ENCODE data around the gene GOLPH3L.
"Not testable (repeated sequence)": the region's sequence is repeated elsewhere in the genome, so short reads cannot be mapped to it uniquely, and the experiment has no call there.

Gene GOLPH3L

DNA sequence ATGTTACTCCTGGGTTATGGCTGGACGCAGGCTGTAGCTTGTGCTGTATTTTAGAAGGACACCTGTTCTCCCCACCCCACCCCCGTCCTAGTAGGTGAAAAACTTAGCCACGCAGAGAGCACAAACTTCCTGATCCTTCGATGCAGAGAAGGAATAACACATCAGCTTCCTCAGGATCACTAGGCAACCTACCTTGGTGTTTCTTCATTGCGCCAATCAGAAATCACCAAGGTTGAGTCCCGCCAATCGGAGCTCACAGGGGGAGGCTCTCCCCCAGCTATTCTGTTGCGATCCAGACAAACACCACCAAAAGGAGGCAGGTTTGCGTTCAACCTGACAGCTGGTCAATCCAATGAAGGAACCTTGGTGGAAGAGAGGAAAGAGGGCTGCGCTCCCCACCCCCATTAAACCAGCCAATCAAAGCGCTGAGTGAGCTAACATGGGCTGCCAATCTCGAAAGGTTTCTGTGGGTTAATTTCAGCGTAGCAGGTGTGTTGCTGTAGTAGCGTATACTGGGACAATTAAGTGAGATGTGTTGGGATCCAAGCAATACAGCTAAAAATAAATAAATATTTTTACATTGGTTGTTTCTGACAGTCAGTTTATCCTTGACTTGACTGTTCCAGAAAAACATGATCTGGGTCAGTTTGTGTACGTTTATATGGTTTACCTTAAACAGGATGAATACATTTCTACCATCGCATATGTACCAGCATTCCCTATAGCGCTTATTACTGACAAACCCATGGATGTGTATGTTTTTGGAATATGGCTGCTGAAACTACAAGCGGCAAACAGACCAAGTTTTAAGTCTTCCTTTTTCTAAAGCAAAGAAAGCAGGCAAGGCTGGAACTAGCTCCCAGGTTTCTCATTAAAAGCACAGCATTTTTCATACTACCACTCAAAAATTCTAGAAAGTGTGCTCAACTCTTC lies at the start of gene GOLPH3L:
Gene GOLPH3L, minus strand, starts transcription at position 160 of the 933 bp plus-strand sequence. CDS start 2,316 bp downstream, outside the sequence.
- DNase-seq = peak; percentile 99

DNA sequence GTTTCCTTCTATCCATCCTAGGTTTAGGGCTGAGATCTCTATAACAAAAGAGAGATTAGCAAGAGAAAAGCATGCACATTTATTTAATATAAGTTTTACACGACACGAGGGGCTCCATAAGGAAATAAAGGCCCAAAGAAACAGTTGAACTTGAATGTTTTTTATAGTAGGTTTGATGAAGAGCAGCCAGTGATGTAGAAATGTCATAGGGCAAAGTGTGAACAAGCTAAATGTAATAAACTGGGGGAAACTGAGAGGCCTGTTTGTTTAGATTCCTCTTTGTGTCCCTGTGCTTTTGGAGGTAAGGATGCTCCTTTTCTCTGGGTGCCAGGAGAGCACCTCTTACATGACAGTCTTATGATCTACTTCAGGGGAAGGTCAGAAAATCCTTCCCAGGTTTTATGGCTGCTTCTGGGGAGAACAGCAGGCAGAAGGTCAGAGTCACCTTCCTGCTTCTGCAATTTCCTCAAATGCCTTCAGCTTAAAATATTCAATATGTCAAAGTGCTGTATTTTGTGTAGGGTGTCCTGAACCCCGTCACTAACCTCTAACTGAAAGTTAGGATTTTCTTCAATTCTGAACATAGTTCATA lies 33.3 kb upstream of the GOLPH3L start:
- DNase-seq = no peak

DNA sequence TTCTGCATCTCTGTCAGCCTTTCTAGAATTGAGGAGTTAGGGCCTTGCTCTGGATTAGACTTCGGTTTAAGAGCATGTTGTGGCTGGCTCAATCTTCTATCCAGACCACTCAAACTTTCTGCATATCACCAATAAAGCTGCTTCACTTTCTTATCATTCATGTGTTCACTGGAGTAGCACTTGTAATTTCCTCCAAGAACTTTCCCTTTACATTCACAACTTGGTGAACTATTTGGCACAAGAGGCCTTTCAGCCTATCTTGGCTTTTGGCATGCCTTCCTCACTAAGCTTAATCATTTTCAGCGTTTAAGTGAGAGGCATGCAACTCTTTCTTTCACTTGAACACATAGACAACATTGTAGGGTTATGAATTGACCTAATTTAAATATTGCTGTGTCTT lies 27.4 kb upstream of the GOLPH3L start:
- no peak for DNase-seq

DNA sequence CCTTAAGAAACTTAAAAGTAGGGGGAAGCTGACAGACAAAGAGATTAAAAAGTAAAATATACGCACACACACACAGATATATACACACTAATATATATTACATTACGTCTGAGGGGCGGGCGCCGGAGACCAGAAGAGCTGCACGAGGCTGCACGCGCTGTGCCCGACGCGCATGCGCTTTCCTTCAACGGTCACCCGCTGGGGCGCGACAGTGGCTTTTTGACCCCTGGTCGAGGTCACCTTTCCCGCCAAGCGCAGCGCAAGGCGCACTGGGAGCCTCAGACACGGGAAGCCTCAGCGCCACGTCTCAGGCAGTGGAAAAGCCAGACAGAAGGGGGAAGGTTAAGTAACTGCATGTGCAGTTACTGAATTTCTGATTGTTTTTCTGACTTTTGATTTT lies 23.7 kb upstream of the GOLPH3L start, which contains the start of gene HORMAD1:
Gene HORMAD1, minus strand, starts transcription at position 193 of the 400 bp plus-strand sequence. CDS start 1,390 bp downstream, outside the sequence.
- DNase-seq = no peak

DNA sequence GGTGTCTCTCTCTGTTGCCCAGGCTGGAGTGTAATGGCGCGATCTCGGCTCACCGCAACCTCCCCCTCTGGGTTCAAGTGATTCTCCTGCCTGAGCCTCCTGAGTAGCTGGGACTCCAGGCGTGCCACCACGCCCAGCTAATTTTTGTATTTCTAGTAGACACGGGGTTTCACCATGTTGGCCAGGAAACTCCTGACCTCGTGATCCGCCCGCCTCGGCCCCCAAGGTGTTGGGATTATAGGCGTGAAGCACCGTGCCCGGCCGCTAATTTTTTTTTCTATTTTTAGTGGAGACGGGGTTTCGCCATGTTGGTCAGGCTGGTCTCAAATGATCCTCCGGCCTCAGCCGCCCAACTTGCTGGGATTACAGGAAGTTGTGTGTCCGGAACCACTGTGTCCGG lies 23.1 kb upstream of the GOLPH3L start:
- no peak for DNase-seq

DNA sequence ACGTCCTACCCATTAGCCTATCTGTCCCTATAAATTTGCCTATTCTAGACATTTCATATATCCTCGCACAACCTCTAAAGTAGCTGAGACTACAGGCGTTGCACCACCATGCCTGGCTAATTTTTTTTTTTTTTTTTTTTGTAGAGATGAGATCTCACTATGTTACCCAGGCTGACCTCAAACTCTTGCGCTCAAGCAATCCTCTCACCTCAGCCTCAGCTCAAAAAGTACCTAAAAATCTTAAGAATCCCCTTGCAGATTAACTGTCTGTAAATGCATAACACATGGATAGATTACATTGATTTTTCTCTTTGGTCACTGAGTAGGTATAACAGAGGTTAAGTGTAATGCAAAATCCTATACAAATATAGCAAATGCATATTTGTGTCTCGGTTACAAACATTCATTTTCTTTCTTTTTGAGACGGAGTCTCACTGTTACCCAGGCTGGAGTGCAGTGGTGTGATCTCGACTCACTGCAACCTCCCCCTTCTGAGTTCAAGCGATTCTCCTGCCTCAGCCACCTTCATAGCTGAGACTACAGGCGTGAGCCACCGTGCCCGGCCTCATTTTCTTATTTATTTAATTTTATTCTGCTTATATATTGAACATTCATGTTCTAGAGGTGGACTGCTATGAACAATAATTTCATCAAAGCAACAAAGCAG lies 21.4 kb upstream of the GOLPH3L start:
- no peak for DNase-seq

DNA sequence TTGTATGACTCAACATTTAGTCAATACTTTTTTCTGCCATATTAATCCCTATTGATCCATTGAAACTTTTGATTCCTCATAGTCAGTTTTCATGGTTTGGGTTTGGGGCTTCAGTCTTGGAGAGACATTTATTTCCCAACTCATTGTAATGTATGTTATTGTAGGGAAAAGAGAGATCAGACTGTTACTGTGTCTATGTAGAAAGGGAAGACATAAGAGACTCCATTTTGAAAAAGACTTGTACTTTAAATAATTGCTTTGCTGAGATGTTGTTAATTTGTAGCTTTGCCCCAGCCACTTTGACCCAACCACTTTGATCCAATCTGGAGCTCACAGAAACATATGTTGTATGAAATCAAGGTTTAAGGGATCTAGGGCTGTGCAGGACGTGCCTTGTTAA lies 12.1 kb upstream of the GOLPH3L start:
- DNase-seq = not testable (repeated sequence)

DNA sequence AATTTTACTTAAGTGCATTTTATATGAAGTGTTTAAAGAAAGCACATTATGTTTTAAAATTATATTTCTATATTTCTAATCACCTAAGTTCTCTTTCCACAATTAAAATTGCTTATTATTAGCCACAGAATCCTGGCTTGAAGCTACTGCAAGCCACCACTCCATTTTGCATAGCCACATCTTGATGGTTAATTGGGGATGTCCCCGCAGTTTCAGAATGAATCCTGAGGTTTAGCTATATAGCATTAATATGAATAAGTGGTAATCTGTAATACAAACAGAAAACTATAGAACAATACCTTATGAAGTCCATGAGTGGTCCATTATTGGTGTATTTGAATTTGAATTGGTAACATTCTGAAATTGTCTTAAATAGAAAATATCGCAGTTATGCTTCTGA lies 11.6 kb upstream of the GOLPH3L start:
- DNase-seq = no peak

DNA sequence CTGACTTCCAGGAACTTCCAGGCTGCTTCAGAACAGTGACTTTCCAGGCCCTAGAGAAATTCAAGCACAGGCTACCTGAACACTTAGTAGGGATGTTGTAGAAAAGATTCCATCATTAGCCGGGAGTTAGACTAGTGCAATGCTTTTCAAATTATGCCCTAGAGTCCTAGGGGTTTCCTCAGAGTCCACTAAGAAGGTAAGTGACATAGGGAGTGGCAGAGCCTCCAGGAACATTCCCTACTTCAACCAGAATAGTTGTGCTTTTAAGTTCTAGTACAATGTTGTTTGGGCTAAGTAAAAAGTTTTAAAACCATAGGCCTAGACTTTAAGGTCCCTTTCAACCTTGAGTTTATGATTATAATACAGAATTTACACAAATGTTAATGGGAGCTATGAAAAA lies 9.1 kb upstream of the GOLPH3L start:
- DNase-seq = no peak

DNA sequence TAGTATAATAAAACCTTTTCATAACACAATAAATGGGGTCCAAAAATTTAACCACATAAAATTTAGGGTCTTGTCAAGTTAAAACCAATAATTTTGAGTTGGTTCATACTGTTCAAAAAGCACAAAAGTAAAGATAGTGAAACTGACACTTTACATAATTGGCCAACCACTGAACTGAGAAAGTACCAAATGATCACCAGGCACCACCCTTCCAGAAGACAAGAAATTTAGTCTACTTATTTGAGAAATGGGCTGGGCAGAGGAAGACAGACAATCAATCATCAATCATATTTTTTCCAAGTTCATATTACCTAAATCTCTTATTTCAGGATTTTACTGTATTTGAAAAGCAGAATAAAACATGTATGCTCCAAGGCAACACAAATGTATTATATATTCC lies 6.5 kb upstream of the GOLPH3L start:
- DNase-seq = no peak

DNA sequence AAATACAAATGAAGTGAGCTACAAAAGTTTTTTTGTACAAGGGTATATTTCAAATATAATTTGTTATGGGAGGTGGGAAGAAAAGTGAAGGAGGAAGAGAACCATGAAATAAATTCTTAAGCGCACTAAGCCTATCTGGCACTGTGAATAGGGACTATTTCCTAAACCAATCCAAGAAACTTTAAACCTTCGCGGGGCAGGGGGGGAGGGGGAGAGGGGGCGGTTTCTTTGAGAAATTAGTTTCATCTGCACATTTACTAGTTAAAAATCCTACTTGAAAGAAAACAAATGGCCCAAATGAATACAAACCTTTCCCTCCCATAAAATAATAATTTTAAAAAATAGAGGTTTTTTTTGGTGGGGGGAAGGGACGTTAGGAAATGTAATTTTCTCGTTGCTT lies 364 bp downstream of the GOLPH3L start:
- DNase-seq = no peak

DNA sequence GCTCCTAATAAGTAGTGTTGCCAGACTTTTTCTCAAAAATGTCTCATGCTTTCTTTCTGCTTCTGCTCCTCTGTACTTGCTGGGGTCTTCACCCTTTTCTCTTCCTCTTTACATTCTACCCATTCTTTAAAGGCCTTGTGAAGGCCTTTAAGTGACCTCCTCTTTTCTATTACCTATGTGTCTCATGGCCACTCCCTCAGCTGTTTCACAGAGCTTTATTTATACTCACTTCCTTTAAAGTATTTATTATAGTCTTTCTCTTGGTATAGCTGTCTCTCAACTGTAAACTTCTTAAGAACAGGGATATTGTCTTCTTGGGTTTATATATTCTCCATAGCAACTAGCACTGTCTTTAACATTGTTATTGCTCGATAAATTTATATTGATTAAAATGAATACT lies 792 bp downstream of the GOLPH3L start:
- no peak for DNase-seq

DNA sequence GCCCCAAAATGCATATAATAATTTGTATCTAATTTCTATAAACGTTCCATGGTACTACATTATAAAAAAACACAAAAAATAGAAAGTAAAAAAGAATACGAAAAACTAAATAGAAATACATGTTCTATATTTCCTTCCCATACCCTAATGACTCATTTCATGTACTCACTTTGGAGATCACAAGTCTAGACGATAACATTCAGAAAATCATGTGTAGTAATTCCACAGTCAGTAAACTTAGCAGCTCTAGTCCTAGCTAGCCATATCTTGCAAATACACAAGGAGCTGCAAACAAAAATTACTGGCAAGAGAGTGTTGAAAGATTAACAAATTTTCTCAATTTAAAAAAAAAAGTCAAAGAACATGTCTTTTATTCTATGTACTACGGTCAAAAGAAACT lies 1.4 kb downstream of the GOLPH3L start:
- no peak for DNase-seq

DNA sequence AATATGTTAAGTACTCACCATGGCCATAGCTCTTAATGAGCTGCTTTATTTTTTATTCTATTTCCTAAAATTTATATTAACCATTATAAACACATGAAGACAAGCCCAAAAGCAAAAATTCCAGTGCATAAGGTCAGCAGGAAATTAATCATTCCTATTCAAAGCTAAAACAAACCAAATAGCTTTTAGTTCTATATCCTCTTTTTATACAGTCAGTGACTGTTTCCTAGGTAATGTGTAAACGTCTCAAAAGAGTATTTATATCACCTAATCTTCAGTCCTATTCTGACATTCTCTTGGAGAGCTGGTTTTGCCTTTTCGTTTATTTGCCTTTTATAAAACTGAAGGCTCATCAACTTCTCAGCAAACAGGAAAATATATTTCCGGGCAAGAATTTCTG lies 4.2 kb downstream of the GOLPH3L start:
- DNase-seq = no peak

DNA sequence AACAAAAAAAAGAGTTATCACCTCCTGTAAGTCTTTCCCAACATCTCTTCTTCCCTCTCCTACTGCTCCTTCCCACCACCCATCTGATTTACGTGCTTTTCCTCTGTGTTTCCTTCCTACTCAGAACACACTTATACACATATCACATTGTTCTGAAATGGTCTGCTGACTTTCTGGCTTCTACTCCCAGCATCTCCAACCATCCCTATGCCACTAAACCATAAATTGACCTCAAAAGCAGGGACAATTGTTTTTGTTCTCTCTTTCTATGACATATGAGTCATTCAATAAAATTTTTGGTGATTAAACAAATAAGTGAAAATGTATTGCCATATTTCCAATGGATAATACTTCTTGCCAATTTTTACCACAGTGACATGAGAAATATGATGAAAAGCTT lies 8.2 kb downstream of the GOLPH3L start:
- DNase-seq = no peak

DNA sequence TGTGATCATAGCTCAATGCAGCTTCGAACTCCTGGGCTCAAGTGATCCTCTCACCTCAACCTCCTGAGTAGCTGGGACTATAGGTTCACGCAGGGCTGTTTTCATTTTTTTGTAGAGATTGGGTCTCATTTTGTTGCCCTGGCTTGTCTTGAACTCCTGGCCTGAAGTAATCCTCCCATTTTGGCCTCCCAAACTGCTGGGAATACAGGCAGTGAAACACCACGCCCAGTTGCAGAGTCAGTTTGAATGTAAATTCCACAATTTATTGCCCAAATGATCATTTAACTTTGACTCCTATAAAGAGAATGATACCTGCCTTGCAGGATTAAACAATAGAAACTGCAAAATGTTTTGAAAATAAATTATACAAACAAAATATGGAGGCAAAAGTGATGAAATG lies 10.7 kb downstream of the GOLPH3L start:
- DNase-seq = no peak

DNA sequence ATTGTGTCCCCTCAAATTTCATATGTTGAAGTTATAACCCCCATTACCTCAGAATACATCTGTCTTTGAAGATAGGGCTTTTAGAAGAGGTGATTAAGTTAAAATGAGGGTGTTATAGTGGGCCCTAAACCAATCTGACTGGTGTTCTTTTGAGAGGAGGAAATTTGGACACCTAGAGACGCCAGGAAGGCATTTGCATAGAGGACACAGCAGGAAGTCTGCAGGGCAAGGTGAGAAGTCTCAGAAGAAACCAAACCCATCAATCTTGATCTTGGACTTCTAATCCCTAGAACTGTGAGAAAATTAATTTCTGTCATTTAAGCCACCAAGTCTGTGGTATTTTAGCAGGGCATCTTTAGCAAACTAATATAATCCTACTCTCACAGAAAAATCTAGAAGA lies 13.0 kb downstream of the GOLPH3L start:
- no peak for DNase-seq

DNA sequence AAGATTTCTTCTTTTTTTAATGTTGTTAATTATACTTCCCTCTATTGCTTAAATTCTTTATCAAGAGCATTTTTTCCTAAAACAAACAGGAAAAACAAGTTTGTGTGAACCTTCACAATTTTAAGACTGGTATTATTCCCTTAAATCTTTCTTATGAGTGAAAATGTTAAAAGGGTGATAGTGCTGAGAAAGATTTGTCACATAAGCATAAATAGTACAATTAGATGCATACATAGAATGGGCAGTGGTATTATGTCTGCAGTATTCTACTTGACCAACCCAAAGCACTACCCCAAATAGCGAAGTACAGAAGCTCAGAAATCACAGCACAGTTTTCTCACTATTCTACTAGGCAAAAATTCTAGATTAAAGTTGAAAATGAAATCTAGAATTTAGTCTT lies 18.0 kb downstream of the GOLPH3L start:
- DNase-seq = no peak

DNA sequence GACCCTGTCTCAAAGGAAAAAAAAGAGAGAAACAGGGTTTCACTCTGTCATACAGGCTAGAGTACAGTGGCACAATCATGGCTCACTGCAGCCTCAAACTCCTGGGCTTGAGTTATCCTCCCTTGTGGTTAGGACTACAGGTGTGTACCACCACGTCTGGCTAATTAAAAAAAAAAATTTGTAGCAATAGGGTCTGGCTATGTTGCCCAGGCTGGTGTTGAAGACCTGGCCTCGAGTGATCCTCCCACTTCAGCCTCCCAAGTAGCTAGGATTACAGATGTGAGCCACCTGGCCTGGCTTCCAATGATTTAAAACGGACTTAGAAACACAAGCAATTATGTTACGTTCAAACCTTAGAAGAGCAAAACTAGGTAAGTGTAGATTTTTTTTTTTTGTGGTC lies 22.1 kb downstream of the GOLPH3L start:
- DNase-seq = no peak

DNA sequence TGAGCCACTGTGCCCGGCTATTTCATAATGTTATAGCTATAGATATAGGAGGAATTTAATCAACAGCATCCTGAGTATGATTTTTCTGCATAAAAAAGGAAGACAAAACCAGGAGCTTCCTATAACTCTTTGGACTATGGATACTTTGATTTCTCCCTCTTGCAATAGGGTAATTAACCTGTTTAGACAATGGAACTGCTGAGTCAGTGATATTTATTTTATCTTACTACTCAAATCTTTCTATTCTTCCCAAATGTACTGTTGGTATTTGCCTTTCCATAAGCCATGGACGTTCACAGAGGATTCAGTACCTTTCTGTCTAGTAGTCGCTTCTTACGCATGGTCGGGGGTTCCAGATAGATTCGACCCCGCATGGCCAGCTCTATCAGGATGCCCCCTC lies 33.6 kb downstream of the GOLPH3L start:
- DNase-seq = no peak

DNA sequence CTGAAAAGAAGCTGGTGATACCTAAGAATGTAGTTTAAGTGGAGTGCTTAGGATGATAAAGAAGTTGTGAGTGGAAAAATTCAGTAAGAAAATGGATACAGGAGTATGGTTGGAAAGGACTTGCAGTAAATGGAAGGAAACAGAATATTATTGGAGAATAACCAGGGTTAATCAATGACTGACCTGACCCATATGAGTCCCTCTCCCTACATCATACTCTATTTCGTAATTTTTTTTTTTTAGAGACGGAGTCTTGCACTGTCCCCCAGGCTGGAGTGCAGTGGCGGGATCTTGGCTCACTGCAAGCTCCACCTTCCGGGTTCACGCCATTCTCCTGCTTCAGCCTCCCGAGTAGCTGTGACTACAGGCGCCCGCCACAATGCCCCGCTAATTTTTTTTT lies 34.1 kb downstream of the GOLPH3L start:
- no peak for DNase-seq

DNA sequence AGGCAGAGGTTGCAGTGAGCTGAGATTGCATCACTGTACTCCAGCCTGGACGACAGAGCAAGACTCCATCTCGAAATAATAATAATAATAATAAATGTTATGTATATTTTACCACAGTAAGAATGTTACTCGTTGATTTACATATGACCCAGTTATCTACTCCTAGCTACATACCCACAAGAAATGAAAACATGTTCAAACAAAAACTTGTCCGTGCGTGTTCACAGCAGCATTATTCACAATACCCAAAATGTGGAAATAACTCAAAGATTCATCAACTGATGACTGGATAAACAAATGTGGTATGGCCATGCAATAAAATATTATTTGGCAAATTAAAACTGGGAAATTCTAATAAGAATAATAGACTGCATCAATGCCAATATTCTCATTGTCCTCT lies 35.8 kb downstream of the GOLPH3L start:
- DNase-seq = no peak

DNA sequence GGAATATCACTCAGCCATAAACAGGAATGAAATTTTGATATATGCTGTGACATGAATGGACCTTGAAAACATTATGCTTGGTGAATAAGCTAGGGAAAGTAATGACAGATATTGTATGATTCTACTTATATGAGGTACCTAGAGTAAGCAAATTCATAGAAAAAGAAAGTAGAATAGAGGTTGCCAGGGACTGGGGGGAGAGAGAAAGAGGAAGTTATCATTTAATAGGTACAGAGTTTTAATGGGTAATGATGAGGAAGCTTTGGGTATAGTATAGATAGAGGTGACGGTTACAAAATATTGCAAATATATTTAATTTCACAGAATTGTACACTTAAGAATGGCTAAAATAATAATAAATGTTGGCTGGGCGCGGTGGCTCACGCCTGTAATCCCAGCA lies 36.4 kb downstream of the GOLPH3L start:
- DNase-seq = no peak

DNA sequence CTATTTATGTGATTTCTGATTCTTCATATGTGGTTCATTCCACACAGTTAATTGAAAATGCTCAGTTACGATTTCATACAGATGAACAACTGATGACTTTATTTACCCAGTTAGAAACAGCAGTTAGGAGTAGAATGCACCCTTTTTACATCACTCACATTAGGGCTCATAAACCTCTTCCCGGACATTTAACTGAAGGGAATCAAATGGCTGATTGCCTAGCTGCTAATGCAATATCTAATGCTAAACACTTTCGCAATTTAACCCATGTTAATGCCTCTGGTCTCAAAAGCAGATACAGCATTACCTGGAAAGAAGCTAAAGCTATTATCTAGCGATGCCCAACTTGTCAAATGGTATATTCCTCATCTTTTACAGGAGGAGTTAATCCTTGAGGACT lies 39.9 kb downstream of the GOLPH3L start:
- DNase-seq = not testable (repeated sequence)
